Gastrocnemius medialis (tissue), 4 donors: Measurements from ENCODE around the gene AACS.
A peak's percentile ranks its signal among the peaks of the same experiment; 100 is the strongest.

Source experiments
- POLR2A ChIP-seq, 2 donors: fragments of 450-650 bp; IDR thresholded peaks; one replicate each; pipeline ENCODE4 v1.6.1; 2017; ENCODE audit warnings: antibody characterized with exemption in 2 of 2, mild to moderate bottlenecking in 2 of 2, moderate library complexity in 2 of 2
- TF ChIP-seq, protein P1 (sequence below), 5 experiments: fragments of 450-650 bp in 3 of 5; fragments of 200-600 bp in 2 of 5; sonication (generic) in 2 of 5; IDR thresholded peaks in 4 of 5; conservative IDR thresholded peaks in 1 of 5; 1 replicate in 4 of 5; 2 replicates in 1 of 5; pipeline ENCODE4 v1.5.1; 2016 to 2019; ENCODE audit warnings: antibody characterized with exemption in 5 of 5, mild to moderate bottlenecking in 3 of 5, moderate library complexity in 3 of 5

GRCh38 chr12:125183187-125184067 is 118.2 kb downstream of the AACS start:
- TF ChIP-seq, protein P1, sequence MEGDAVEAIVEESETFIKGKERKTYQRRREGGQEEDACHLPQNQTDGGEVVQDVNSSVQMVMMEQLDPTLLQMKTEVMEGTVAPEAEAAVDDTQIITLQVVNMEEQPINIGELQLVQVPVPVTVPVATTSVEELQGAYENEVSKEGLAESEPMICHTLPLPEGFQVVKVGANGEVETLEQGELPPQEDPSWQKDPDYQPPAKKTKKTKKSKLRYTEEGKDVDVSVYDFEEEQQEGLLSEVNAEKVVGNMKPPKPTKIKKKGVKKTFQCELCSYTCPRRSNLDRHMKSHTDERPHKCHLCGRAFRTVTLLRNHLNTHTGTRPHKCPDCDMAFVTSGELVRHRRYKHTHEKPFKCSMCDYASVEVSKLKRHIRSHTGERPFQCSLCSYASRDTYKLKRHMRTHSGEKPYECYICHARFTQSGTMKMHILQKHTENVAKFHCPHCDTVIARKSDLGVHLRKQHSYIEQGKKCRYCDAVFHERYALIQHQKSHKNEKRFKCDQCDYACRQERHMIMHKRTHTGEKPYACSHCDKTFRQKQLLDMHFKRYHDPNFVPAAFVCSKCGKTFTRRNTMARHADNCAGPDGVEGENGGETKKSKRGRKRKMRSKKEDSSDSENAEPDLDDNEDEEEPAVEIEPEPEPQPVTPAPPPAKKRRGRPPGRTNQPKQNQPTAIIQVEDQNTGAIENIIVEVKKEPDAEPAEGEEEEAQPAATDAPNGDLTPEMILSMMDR (IDR thresholded peaks at IDR 0.05 in 4 of 5, conservative IDR thresholded peaks at IDR 0.05 in 1 of 5): peak; percentile 81 to 99 (median 93)
- no peak for TF ChIP-seq POLR2A (IDR thresholded peaks at IDR 0.05)
